ENCODE data around the gene INPP4A.

Gene INPP4A

GRCh38 chr2:98519156-98519555 lies 74.5 kb downstream of the INPP4A start:
- no peak for DNase-seq

- no peak for DNase-seq
Observed at GRCh38 chr2:98519851-98520250, 75.2 kb downstream of the INPP4A start.

- no peak for DNase-seq
Observed at GRCh38 chr2:98520806-98521205, 76.1 kb downstream of the INPP4A start.

- no peak for DNase-seq
Observed at GRCh38 chr2:98521266-98521665, 76.6 kb downstream of the INPP4A start.

GRCh38 chr2:98522854-98523253 lies 78.2 kb downstream of the INPP4A start:
- DNase-seq = no peak

- no peak for DNase-seq
Observed at GRCh38 chr2:98524168-98524567, 79.5 kb downstream of the INPP4A start.

GRCh38 chr2:98528349-98528748 lies 83.7 kb downstream of the INPP4A start:
- no peak for DNase-seq

- no peak for DNase-seq
Observed at GRCh38 chr2:98530114-98530513, 85.5 kb downstream of the INPP4A start.

GRCh38 chr2:98532756-98533155 lies 88.1 kb downstream of the INPP4A start:
- no peak for DNase-seq

- no peak for DNase-seq
Observed at GRCh38 chr2:98533547-98533946, 88.9 kb downstream of the INPP4A start.

GRCh38 chr2:98534761-98535160 lies 90.1 kb downstream of the INPP4A start:
- no peak for DNase-seq

GRCh38 chr2:98535971-98536677 lies 91.5 kb downstream of the INPP4A start:
- no peak for DNase-seq

- no peak for DNase-seq
Observed at GRCh38 chr2:98537390-98538126, 92.9 kb downstream of the INPP4A start.

GRCh38 chr2:98538280-98539041 lies 93.8 kb downstream of the INPP4A start:
- DNase-seq = peak; percentile 68

GRCh38 chr2:98539056-98539735 lies 94.5 kb downstream of the INPP4A start:
- DNase-seq = no peak

- DNase-seq = no peak
Observed at GRCh38 chr2:98540536-98540935, 95.9 kb downstream of the INPP4A start.

GRCh38 chr2:98541489-98541888 lies 96.8 kb downstream of the INPP4A start:
- DNase-seq = no peak

GRCh38 chr2:98541906-98542305 lies 97.2 kb downstream of the INPP4A start:
- DNase-seq = no peak

GRCh38 chr2:98543214-98543613 lies 98.6 kb downstream of the INPP4A start:
- DNase-seq = no peak

GRCh38 chr2:98543842-98544241 lies 99.2 kb downstream of the INPP4A start:
- DNase-seq = no peak

GRCh38 chr2:98545591-98545990 lies 100.9 kb downstream of the INPP4A start:
- no peak for DNase-seq

GRCh38 chr2:98546186-98546585 lies 101.5 kb downstream of the INPP4A start:
- no peak for DNase-seq
